Kidney epithelial cell (primary cell): Measurements from ENCODE around the gene ALDH1A1. TPM values are rescaled to one million over a fixed set of nuclear protein-coding genes. Genes with fewer than 3 reads are reported as not detected.

Experiments
- DNase-seq: peaks from one replicate; pipeline ENCODE4 v3.0.0-alpha.2; 2010; ENCODE audit warnings: low read depth
- H3K27me3 ChIP-seq: 2 replicates; pipeline ENCODE4 v1.6.0; 2011; ENCODE audit warnings: low read length; ENCODE audit not compliant: control insufficient read depth, insufficient read depth
- H3K36me3 ChIP-seq: 2 replicates; pipeline ENCODE4 v1.5.1; 2011; ENCODE audit warnings: low read length; ENCODE audit not compliant: control insufficient read depth, insufficient read depth
- H3K4me3 ChIP-seq: 2 replicates; pipeline ENCODE4 v1.5.1; 2011; ENCODE audit warnings: low read depth, mild to moderate bottlenecking, control low read depth, low read length
- total RNA-seq: library from RNA; depleted of rRNA; stranded (reverse); fragments of >200 nt; gene quantifications from 2 replicates; pipeline ENCODE4 v1.2.3, GENCODE V29; 2015
- TF ChIP-seq, protein P1 (sequence below): IDR thresholded peaks from 2 replicates; pipeline ENCODE4 v1.5.1; 2011; ENCODE audit warnings: mild to moderate bottlenecking, moderate library complexity, low read length, control low read depth, inconsistent platforms; ENCODE audit not compliant: insufficient read depth, poor library complexity, severe bottlenecking

ALDH1A1 gene
- total RNA-seq, 1 donor from 2014 or later = 3.6 TPM

DNA sequence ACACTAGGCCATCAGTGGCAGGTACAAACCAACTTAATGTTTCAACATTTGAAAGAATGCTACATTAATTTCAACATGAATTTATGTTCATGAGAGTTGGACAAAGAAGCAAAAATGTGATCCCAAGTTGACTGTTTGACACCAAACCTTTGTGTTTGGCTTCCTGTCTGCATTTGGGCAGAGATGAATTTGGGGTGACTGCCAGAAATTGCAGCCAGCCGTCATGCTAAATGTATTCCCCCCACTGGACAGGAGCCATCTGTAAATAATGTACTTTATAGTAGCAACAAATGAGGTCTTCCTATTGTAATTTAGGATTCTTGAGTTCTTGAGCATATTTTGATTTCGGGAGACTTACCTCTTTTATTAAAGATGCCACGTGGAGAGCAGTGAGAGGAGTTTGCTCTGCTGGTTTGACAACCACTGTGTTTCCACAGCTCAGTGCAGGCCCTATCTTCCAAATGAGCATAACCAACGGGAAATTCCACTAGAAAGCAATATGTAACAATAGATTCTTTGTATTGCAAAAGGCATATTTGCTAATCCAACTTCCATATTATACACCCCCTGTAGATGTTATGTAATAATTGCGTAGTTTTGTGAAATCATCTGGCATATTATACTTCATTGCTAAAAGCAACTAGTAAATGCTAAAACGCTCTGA lies 27.6 kb downstream of the ALDH1A1 start:
- no peak overlapping the region for H3K4me3 ChIP-seq
- H3K27me3 ChIP-seq = no peaks in the 10 kb centered on the region
- DNase-seq = no peak
- TF ChIP-seq, protein P1, sequence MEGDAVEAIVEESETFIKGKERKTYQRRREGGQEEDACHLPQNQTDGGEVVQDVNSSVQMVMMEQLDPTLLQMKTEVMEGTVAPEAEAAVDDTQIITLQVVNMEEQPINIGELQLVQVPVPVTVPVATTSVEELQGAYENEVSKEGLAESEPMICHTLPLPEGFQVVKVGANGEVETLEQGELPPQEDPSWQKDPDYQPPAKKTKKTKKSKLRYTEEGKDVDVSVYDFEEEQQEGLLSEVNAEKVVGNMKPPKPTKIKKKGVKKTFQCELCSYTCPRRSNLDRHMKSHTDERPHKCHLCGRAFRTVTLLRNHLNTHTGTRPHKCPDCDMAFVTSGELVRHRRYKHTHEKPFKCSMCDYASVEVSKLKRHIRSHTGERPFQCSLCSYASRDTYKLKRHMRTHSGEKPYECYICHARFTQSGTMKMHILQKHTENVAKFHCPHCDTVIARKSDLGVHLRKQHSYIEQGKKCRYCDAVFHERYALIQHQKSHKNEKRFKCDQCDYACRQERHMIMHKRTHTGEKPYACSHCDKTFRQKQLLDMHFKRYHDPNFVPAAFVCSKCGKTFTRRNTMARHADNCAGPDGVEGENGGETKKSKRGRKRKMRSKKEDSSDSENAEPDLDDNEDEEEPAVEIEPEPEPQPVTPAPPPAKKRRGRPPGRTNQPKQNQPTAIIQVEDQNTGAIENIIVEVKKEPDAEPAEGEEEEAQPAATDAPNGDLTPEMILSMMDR = no peak
- no peaks in the 10 kb centered on the region for H3K36me3 ChIP-seq

DNA sequence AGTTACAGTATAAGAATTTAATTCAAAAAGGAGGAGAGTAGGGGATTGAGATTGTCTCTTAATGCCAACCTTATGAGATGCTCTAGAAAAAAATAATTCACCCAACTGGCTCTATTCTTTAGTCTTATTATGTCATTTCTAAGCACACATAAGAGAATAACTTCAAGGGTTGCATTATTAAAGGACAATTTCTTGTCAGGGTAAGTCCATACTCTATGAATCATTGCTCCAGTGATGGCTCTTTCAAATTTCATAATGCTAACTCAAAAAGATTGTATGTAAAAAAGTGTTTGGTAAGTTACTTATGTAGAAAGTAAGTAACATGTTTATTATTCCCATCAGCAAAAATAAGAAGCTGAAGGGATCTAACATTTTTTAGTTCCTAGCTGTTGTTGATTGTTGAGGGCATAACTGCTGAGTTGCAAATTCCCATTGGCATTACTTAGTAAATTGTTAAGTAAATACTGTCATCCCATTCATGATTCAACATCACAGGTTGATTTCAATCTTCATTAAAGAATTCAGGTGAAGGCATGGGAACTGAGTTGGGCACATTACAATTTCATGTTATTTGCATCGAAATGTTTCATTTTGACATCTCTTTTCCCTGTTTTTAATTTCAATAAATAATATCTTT lies 28.6 kb downstream of the ALDH1A1 start:
- TF ChIP-seq, protein P1 = no peak
- Histone ChIP-seq H3K4me3 (no peak overlapping the region), H3K36me3 (no peaks in the 10 kb centered on the region), H3K27me3 (no peaks in the 10 kb centered on the region)
- no peak for DNase-seq

DNA sequence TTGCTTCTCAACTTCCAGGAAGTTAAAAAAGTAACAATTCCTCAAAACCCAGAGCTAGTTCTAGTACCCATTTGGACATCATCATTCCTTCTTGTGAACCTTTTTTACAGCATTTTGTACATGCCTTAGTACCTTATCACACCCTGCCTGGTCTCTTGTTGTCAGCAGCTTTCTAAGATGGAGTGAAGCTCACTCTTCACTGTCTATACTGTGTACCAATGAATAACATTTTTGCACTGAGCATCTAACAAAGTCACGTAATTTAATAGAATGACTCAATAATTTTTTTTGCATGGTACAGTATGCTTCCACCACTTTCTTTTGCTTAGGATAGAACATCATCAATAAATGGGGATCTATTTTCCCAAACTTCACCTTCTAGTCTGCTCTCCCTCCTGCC lies 29.8 kb downstream of the ALDH1A1 start:
- no peaks in the 10 kb centered on the region for H3K27me3 ChIP-seq
- no peaks in the 10 kb centered on the region for H3K36me3 ChIP-seq
- DNase-seq = no peak
- no peak overlapping the region for H3K4me3 ChIP-seq
- TF ChIP-seq, protein P1 = no peak

DNA sequence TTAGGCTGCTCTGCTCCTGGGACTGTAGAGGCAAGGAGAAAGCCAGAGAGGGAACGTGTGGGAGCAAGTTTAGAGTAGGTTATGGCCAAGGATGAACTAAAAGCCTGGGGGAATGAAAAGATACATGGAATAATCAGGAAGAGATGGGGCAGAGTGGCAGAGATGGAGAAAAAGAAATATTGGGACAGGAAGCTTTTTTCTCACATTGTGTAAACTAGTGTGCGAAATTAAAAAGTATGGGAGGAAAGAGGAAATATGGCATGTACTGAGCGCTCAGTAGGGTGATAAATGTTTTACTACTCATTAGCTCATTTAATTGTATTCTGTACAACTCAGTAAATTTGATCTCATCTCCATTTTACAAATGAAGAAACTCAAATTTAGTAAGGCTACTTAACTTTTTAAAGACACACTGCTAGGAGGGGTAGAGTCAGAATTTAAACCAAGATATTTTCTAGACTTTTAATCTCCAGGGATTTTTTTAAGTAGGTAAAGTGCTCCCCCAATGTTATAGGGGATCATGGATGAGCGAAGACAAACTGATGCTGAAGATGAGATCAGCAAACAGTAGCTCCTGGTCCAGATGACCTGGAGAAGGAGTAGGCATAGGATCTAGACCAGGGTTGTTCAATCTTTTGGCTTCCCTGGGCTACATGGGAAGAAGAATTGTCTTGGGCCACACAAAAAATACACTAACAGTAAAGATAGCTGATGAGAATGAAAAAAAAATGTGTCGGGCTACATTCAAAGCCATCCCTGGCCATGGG lies 30.8 kb downstream of the ALDH1A1 start:
- no peaks in the 10 kb centered on the region for H3K36me3 ChIP-seq
- no peaks in the 10 kb centered on the region for H3K27me3 ChIP-seq
- no peak overlapping the region for H3K4me3 ChIP-seq
- TF ChIP-seq, protein P1 = no peak
- DNase-seq = no peak

DNA sequence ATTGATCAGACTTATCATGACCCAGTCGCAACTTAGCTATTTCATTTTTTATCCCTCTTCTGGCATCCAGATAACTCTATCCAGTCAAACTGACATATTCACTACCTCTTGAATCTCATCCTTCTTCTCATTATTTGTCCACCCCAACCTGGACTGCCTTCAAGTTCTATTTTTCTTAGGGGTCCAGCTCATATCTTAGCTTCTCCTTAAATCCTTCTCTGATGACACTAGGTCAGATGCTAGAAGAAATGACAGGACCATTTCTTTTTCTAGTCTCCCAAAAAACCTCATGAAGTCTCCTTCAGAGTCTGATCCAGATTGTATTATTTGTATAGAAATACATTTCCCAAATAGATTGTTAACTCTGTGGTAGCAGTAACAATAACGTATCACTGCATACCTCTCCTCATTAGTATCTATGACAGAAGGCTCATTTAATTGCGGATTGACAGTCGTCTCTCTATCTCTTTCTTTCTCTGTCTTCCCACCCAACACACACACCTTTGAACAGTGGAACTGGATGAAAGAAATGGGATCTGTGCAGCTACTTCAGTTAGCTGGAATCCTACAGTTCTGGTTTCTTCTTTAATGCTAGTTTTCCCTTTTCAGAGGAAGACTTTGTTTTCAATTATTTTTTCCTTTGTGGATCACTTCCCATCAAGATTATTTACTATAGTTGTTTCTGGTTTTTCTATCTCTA lies 33.5 kb downstream of the ALDH1A1 start:
- Histone ChIP-seq H3K36me3 (no peaks in the 10 kb centered on the region), H3K4me3 (no peak overlapping the region), H3K27me3 (no peaks in the 10 kb centered on the region)
- DNase-seq = no peak
- TF ChIP-seq, protein P1 = no peak
